H4 (cell line): ENCODE results near the gene BTG2. TPM values are rescaled to one million over a fixed set of nuclear protein-coding genes. Genes with fewer than 3 reads are reported as not detected.
A peak's percentile ranks its signal among the peaks of the same experiment; 100 is the strongest.

Experiments used
- DNase-seq: peaks from one replicate; pipeline ENCODE4 v3.0.0-alpha.2; 2015; ENCODE audit warnings: low spot score
- total RNA-seq: library from RNA; depleted of rRNA; stranded (reverse); fragments of >200 nt; shearing (Covaris generic); gene quantifications from 2 replicates; pipeline ENCODE4 v1.2.3, GENCODE V29; 2014; rRNA removed

BTG2 gene
- total RNA-seq, 1 experiment from 2014 or later, result 11.7 TPM

DNA sequence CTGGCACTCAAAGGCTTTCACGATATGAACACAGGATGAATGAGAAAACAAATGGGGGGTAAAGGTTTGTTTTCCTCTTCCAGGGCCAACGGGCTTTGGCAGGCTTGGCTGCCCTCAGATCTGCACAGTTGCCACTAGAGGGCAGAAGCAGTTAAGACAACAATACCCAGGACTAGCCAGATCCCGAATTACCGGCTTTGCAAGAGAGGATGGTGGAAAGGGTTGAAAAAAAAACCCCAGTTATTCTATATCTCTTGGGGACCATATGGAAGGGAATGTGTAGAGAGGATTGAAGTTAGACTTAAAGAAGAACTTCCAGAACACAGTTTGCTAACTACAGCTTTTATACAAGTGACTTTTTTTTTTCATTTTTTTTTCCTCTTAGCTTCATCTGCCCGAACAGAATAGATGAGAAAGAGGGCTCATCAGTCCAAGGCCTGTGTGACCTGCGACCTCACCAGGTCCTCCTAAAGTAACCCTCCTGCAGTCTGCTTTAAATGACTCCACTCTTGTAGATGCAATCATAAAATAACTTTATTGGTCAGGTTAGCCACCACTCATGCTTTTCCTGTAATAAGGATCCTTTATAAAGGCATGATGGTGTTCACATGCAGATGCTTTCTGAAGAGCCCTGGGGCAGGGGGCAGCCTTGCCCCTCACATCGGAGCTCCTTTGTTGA, 34.9 kb downstream of the BTG2 start:
- peak; percentile 78 for DNase-seq

DNA sequence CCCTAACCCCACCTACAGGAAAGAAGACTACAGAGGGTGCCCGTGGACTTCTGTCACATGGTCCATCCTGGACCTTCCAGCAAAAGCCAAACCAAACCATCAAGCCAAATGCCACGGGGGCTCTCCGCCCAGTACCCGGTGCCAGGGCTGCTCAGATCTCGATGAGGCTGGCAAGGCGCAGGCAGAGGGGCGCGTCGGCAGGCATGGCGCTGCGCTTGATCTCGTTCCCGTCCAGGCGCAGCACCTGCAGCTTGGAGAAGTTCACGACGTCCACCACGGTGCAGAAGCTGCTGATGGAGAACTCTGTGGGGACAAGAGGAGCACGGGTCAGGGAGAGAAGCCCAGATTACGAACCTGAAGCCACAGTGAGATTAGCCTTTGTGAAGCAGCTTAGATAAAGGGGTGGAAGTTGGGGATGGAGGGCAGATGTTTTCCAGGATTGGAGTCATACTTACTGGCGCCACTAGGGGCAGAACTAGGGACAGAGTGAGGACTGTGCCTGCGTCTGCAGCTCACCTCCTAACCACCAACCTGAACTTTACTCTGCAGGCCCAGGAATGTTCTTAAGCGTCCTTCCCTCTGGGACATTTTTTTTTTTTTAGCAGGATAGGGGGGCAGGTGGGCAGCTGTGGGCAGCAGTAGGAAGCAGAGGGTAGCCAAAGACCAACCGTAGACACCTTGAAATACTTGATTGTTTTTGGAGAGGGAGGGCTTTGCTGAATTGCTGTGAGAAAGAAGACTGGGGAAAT, 37.0 kb downstream of the BTG2 start:
- peak; percentile 50 for DNase-seq

DNA sequence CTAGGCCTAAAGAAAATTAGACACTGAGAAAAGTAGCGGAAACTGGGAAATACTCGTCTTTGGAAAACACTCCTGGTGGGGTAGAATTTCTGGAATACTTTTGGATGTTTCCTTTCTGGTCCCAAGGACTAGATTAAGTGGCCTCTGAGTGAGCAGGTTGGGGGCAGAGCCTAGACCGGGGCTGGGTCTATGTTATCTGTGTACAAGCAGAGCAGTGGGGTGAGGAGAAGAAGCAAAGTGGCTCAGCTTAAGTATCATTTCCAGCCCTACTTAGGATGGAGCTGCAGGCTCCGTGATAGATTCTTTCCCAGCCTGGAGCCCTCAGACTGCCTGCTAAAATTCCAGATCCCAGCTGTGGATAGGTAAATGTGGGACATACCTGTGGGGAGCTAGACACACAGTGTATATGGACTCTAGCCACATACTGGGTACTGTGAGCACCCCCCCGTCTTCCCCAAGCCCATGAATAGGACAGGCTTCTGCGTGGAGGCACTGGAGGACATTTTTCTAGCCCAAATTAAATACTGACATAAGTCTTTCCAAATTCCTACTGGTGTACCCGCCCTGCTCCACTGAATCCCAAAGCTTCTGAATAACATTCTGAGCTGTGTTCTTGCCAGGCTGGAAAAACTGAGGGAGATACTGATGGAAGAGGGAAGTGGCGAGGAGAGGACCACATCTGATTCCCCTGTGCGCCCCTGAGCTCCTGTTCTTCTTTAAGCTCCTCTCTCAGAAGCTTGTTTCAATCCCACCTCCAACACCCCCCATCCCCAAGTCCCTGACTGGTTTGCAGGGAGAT, 38.8 kb downstream of the BTG2 start:
- no peak for DNase-seq

DNA sequence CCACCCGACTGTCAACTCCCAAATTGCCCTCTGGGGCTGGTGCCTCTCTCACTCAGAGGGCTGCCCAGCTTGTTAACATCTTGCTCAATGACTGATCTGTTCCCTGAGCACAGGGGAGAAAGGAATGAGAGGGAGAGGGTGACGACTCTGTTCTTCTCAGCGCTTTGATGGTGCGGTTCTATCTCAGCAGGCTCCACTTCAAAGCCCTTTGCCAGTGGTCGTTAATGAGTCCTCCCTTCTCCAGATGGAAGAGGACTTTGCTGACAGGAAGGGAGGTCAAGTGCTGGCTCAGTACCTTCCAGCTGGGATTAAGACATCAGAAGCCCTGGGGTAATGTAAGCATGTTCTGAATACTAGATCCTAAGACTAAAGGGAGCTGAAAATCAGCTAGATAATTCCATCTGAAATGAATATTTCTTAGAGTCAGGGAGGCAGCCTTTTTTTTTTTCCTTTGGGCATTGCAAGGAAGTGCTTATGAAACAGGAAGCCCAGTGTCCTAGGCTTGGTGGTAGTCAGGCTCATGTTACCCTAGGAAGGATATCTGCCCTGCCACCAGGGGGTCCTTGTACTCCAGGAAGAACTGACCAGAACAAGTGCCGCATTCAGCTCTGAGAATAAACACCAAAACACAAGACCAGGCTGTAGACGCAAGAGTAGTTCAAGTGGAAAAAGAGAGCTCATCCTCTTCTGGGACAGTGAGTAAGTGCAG, 40.9 kb downstream of the BTG2 start:
- DNase-seq, result no peak

DNA sequence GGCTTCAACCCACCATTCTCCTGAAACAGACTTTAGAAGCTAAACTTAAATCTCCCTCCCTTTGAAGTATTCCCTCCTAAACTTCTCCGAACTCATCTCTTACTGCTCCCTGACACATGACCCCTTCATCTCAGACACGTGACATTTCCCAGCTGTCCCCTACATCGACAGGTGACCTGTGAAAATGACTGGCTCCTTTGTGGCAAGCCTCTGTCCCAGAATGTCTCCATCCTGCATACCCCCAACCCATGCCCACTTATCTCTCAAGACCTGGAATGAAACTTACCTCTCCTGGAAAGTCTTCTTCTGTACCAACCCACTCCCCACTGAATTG, 41.4 kb downstream of the BTG2 start:
- DNase-seq, result no peak

DNA sequence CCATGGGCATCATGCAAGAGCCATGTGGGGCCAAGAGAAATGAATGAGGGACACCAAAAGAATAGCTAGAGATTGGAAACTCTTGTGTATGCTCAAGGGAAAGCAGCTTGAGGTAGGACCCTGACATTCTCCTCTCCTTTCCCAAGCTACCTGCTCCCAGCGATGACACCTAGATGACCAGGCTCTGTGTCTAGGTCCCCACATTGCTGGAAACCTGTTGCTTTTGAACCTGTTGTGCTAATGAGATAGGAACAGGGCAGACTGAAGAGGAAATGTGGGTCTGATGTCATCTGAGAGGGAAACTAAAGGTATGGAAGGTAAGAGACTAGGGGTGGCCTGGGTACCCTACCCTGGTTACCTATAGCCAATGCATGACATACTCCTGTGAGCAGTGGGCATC, 43.8 kb downstream of the BTG2 start:
- no peak for DNase-seq

DNA sequence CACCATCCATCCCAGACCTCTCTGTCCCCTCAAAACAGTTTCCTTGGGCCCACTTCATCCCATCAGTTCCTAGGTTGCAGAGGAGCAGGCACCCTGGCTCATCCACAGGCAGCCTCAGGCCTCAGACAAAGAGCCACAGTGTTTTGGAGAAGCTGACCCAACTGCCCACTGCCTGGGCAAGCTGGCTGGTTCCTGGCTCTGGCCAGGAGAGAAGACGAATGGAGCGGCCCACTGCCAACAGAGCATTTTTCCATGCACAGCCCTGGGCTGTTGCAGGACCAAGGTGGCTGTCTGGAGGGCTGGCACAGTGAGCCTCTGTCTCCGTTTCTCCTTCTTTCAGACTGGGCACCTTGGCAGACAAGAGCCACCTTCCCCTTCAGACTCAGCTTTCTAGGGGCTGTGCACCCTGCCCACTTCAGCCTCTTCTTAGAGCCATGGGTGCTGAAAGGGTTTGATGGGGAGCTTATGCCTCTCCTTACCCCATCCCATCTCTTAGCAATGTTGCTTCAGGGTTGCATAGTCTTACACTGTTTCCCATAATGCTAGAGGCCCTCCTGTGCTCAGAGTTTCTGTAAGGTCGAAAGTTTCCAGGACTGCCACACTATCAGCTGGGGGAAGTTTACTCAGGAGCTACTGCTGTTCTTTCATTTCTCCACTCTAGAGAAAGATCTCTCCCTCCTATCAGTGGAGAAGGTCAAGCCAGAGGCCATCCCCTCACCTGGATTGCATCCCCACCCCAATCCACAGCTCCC, 44.6 kb downstream of the BTG2 start:
- DNase-seq, result no peak

DNA sequence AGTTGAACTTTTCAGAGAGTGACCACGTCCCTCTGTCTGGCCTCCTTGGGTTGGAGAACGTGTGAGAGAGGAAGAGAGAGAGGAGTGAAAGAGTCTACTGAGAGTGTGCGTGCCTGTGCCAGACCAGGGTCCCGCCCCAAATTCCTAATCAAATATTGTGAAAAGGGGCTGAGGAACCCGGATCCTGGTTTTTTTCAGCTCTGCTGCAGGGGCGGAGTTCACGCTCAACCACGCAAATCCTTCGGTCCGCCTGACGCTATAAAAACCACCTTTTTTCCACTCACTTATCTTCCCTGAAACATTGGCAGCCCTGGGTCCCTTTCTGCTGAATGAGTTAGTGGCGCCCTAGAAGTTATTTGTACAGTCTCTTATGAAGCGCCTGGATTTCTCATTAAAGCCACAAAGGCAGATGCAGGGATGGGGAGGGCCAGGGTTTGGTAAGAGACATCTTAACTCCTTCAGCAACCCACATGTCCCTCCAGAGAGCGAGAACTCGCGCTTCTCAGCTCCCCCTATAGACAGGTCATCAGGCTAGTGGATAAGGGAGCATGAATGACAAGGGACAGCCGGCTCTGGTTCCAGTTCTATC, 45.8 kb downstream of the BTG2 start, which contains the start of gene FMOD:
Gene FMOD (minus strand): TSS at position 86 of the 589 bp plus-strand sequence. CDS start 2,852 bp downstream, outside the sequence.
- no peak for DNase-seq

DNA sequence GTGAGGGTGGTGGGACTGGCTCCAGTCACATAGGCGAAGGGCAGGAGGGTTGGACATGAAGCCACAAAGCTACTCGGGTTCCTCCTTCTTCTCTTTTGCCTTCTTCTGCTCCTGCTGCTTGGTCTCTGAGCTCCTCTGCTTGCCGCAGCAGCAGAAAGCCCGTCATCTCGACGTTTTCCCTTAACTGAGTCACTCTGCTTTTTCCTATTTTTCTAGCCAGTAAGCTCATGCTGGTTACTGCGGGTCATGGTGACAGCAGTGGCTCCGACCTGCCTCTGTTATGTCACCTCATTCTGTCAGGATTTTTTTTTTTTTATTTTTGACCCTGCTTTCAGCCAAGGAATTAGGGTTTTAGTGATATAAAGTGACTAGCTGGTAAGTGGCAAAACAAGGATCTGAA, 48.2 kb downstream of the BTG2 start:
- DNase-seq, result no peak

DNA sequence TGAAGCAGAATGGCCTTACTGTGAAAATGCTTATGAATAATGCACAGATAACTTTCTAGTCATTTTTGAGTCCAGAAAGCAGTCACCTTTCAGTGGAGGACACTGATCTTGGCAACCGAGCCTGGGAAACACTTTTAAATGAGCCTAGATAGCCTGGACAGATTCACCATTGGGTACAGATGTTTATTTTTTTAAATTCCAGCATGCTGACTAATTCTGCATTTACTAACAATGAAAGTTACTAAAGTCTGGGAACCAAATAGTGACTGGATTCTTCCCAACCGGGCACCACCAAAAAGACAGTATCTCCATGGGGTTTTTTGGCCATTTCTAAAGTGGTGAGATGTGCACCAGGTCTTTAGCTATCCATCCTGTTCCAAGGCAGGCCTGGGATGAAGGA, 48.9 kb downstream of the BTG2 start:
- peak; percentile 67 for DNase-seq

DNA sequence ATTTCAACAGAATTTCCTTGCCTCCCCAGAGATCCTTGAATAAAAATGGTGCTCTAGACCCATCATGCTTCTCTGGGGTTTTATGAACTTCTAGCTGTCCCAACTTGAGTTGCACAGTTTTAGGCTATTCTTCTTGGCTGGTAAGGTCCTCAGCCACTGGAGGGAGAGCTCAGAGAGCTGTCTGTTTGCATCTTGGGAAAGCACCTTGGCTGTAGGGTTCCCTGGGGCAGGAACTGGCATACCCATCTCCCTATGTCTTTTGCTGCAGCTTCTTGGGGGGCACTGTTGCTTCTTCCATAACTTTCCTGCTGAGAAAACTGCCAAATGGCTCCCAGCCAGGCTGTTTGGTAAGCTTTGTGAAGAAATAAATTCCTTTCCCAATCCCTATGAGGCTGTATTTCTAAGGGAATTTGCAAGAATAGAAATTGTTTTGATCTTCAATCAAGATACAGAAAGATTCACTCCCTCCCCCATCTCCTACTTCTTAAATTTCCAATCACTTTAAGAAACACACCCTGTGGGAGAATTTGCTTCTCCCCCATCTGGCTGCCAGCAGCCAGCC, 53.8 kb downstream of the BTG2 start:
- no peak for DNase-seq

Other genes starting within 250 kb of the BTG2 start
- gene MYOG, start 219.5 kb upstream of the BTG2 start, total RNA-seq, result not detected in 2 replicates
- 0.47 and 0.58 TPM in 2 replicates for gene ADORA1, start 177.8 kb upstream of the BTG2 start, total RNA-seq
- gene MYBPH, start 129.7 kb upstream of the BTG2 start, total RNA-seq, result not detected in 2 replicates
- gene CHI3L1, start 118.8 kb upstream of the BTG2 start, total RNA-seq, result not detected in 2 replicates
- gene CHIT1, start 75.8 kb upstream of the BTG2 start, total RNA-seq, result not detected in 2 replicates
- gene FMOD, start 45.6 kb downstream of the BTG2 start, total RNA-seq, result 0.10 TPM in 1 of 2 replicates, not detected in the other
- gene PRELP, start 170.3 kb downstream of the BTG2 start, total RNA-seq, result not detected in 2 replicates
- gene OPTC, start 188.6 kb downstream of the BTG2 start, total RNA-seq, result not detected in 2 replicates